ENCODE results near the gene NEUROD4. TPM values are rescaled to one million over a fixed set of nuclear protein-coding genes. Genes with fewer than 3 reads are reported as not detected.

The NEUROD4 gene
- total and polyA plus RNA-seq, 2 experiments from 2014 or later, result 0.07 to 0.13 TPM

- no peaks in the 10 kb centered on the region for H3K79me2 ChIP-seq (replicated peaks; ENCODE audit: insufficient read depth)
- Mint-ChIP-seq H3K27ac (no peak overlapping the region), H3K36me3 (ENCODE audit: low read depth) (no peaks in the 10 kb centered on the region), H3K4me3 (no peak overlapping the region), H3K9me3 (no peaks in the 10 kb centered on the region), H3K27me3 (ENCODE audit: insufficient read depth, low read depth, poor library complexity) (peaks cover 3% of the 10 kb centered on the region), H3K4me1 (peaks cover 3% of the 10 kb centered on the region; the same call in 2 of the 3 replicates)
- DNase-seq (ENCODE audit: low spot score) (peak; percentile 89), ATAC-seq (peak; percentile 62)
- no peaks in the 10 kb centered on the region for H4K20me1 ChIP-seq (replicated peaks; ENCODE audit: insufficient read depth)
- no peak overlapping the region for H2AFZ ChIP-seq
- TF ChIP-seq, protein P1, sequence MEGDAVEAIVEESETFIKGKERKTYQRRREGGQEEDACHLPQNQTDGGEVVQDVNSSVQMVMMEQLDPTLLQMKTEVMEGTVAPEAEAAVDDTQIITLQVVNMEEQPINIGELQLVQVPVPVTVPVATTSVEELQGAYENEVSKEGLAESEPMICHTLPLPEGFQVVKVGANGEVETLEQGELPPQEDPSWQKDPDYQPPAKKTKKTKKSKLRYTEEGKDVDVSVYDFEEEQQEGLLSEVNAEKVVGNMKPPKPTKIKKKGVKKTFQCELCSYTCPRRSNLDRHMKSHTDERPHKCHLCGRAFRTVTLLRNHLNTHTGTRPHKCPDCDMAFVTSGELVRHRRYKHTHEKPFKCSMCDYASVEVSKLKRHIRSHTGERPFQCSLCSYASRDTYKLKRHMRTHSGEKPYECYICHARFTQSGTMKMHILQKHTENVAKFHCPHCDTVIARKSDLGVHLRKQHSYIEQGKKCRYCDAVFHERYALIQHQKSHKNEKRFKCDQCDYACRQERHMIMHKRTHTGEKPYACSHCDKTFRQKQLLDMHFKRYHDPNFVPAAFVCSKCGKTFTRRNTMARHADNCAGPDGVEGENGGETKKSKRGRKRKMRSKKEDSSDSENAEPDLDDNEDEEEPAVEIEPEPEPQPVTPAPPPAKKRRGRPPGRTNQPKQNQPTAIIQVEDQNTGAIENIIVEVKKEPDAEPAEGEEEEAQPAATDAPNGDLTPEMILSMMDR (conservative IDR thresholded peaks at IDR 0.05; ENCODE audit: low read depth in 2 of 2), result peak; percentile 90 to 97
- TF ChIP-seq EZH2 (IDR thresholded peaks at IDR 0.05; ENCODE audit: low read depth, unreplicated experiment), result no peak
- no peaks in the 10 kb centered on the region for H3K9me2 ChIP-seq (ENCODE audit: insufficient read depth)
- no peaks in the 10 kb centered on the region for H3F3A ChIP-seq (replicated peaks; ENCODE audit: low read depth)
- H3K27me3 ChIP-seq (ENCODE audit: insufficient read depth), result no peaks in the 10 kb centered on the region
- H3K27ac ChIP-seq (ENCODE audit: low read depth), result no peak overlapping the region
- no peak overlapping the region for H3K4me3 ChIP-seq
- H3K36me3 ChIP-seq (ENCODE audit: insufficient read depth), result no peaks in the 10 kb centered on the region
- no peak overlapping the region for H3K4me2 ChIP-seq
- H3K4me1 ChIP-seq (ENCODE audit: insufficient read depth), result no peaks in the 10 kb centered on the region
These were observed 53.6 kb downstream of the NEUROD4 start for GRCh38 chr12:55073043-55074022.

DNA sequence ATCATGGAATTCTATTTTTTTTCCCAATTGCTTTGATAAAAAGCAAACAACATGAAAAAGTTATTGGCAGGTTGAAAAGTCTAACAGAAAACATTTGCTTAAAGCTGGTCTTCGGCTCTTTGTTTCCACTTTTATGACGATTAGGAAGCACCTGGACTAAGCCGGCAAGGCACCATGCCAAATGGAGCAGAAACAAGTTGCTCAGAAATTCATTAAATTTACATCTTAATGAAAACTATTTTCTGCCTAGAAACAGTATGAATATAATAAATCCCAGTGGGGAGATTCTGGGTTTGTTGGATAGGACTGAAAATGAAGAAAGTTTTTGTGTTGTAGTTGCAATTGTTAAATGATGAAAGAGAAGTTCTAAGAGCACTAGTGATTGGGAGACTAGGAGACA lies 55.0 kb downstream of the NEUROD4 start:
- Histone ChIP-seq H2AFZ (no peak overlapping the region), H3K27ac (ENCODE audit: low read depth) (no peak overlapping the region), H3F3A (replicated peaks; ENCODE audit: low read depth) (no peaks in the 10 kb centered on the region), H3K36me3 (ENCODE audit: insufficient read depth) (no peaks in the 10 kb centered on the region), H3K27me3 (ENCODE audit: insufficient read depth) (no peaks in the 10 kb centered on the region), H4K20me1 (replicated peaks; ENCODE audit: insufficient read depth) (no peaks in the 10 kb centered on the region), H3K4me2 (no peak overlapping the region), H3K79me2 (replicated peaks; ENCODE audit: insufficient read depth) (no peaks in the 10 kb centered on the region), H3K4me3 (no peak overlapping the region), H3K9me2 (ENCODE audit: insufficient read depth) (no peaks in the 10 kb centered on the region), H3K4me1 (ENCODE audit: insufficient read depth) (no peaks in the 10 kb centered on the region)
- Mint-ChIP-seq H3K4me3 (no peak overlapping the region), H3K9me3 (peaks cover 6% of the 10 kb centered on the region; the same call in 2 of the 3 replicates), H3K4me1 (no peaks in the 10 kb centered on the region), H3K27ac (no peak overlapping the region), H3K27me3 (ENCODE audit: insufficient read depth, low read depth, poor library complexity) (peaks cover 3% of the 10 kb centered on the region), H3K36me3 (ENCODE audit: low read depth) (no peaks in the 10 kb centered on the region)
- no peak for DNase-seq (ENCODE audit: low spot score)
- no peak for ATAC-seq
- TF ChIP-seq, protein P2, sequence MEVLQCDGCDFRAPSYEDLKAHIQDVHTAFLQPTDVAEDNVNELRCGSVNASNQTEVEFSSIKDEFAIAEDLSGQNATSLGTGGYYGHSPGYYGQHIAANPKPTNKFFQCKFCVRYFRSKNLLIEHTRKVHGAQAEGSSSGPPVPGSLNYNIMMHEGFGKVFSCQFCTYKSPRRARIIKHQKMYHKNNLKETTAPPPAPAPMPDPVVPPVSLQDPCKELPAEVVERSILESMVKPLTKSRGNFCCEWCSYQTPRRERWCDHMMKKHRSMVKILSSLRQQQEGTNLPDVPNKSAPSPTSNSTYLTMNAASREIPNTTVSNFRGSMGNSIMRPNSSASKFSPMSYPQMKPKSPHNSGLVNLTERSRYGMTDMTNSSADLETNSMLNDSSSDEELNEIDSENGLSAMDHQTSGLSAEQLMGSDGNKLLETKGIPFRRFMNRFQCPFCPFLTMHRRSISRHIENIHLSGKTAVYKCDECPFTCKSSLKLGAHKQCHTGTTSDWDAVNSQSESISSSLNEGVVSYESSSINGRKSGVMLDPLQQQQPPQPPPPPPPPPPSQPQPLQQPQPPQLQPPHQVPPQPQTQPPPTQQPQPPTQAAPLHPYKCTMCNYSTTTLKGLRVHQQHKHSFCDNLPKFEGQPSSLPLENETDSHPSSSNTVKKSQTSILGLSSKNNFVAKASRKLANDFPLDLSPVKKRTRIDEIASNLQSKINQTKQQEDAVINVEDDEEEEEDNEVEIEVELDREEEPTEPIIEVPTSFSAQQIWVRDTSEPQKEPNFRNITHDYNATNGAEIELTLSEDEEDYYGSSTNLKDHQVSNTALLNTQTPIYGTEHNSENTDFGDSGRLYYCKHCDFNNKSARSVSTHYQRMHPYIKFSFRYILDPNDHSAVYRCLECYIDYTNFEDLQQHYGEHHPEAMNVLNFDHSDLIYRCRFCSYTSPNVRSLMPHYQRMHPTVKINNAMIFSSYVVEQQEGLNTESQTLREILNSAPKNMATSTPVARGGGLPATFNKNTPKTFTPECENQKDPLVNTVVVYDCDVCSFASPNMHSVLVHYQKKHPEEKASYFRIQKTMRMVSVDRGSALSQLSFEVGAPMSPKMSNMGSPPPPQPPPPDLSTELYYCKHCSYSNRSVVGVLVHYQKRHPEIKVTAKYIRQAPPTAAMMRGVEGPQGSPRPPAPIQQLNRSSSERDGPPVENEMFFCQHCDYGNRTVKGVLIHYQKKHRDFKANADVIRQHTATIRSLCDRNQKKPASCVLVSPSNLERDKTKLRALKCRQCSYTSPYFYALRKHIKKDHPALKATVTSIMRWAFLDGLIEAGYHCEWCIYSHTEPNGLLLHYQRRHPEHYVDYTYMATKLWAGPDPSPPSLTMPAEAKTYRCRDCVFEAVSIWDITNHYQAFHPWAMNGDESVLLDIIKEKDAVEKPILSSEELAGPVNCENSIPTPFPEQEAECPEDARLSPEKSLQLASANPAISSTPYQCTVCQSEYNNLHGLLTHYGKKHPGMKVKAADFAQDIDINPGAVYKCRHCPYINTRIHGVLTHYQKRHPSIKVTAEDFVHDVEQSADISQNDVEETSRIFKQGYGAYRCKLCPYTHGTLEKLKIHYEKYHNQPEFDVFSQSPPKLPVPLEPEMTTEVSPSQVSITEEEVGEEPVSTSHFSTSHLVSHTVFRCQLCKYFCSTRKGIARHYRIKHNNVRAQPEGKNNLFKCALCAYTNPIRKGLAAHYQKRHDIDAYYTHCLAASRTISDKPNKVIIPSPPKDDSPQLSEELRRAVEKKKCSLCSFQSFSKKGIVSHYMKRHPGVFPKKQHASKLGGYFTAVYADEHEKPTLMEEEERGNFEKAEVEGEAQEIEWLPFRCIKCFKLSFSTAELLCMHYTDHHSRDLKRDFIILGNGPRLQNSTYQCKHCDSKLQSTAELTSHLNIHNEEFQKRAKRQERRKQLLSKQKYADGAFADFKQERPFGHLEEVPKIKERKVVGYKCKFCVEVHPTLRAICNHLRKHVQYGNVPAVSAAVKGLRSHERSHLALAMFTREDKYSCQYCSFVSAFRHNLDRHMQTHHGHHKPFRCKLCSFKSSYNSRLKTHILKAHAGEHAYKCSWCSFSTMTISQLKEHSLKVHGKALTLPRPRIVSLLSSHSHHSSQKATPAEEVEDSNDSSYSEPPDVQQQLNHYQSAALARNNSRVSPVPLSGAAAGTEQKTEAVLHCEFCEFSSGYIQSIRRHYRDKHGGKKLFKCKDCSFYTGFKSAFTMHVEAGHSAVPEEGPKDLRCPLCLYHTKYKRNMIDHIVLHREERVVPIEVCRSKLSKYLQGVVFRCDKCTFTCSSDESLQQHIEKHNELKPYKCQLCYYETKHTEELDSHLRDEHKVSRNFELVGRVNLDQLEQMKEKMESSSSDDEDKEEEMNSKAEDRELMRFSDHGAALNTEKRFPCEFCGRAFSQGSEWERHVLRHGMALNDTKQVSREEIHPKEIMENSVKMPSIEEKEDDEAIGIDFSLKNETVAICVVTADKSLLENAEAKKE (CRISPR knock-in tag; IDR thresholded peaks at IDR 0.05), result no peak
- no peak for TF ChIP-seq POLR2AphosphoS5 (IDR thresholded peaks at IDR 0.05; ENCODE audit: low read depth)
- TF ChIP-seq ZNF331 (CRISPR knock-in tag; IDR thresholded peaks at IDR 0.05; ENCODE audit: low read depth), result no peak
- no peak for TF ChIP-seq NANOG (IDR thresholded peaks at IDR 0.05; ENCODE audit: borderline replicate concordance)
- TF ChIP-seq ETS1 (IDR thresholded peaks at IDR 0.05), result no peak
- no peak for TF ChIP-seq JUNB (IDR thresholded peaks at IDR 0.05; ENCODE audit: unreplicated experiment)
- TF ChIP-seq ZNF114 (CRISPR knock-in tag; IDR thresholded peaks at IDR 0.05), result no peak
- TF ChIP-seq EZH2 (IDR thresholded peaks at IDR 0.05; ENCODE audit: low read depth, unreplicated experiment), result no peak
- no peak for TF ChIP-seq EZH2phosphoT487 (IDR thresholded peaks at IDR 0.05; ENCODE audit: unreplicated experiment)
- TF ChIP-seq CREB1 (CRISPR knock-in tag; IDR thresholded peaks at IDR 0.05; ENCODE audit: low read depth), result no peak
- TF ChIP-seq STAT1 (IDR thresholded peaks at IDR 0.05; ENCODE audit: unreplicated experiment), result no peak
